HS-27A (cell line): ENCODE measurements around the gene SBF1.
"Not testable (repeated sequence)": the region's sequence is repeated elsewhere in the genome, so short reads cannot be mapped to it uniquely, and the experiment has no call there.

ENCODE experiments used
- DNase-seq: peaks from one replicate; pipeline ENCODE4 v3.0.0-alpha.2; 2012; ENCODE audit warnings: low read depth, missing footprints

Gene SBF1

GRCh38 chr22:50474710-50475651 is at the start of gene SBF1:
SBF1 (minus strand) TSS chr22:50475035; CDS start chr22:50474840, 195 bp downstream.
- DNase-seq: peak; percentile 43

GRCh38 chr22:50523806-50524675 is 49.2 kb upstream of the SBF1 start:
- no peak for DNase-seq

- DNase-seq: no peak
These were observed 48.6 kb upstream of the SBF1 start for GRCh38 chr22:50523458-50523805.

GRCh38 chr22:50522806-50523438 is 48.1 kb upstream of the SBF1 start:
- DNase-seq: no peak

GRCh38 chr22:50522208-50522805 is 47.5 kb upstream of the SBF1 start:
- DNase-seq: no peak

- no peak for DNase-seq
These were observed 46.9 kb upstream of the SBF1 start for GRCh38 chr22:50521710-50522109.

GRCh38 chr22:50520826-50521453 is 46.1 kb upstream of the SBF1 start:
- DNase-seq: no peak

GRCh38 chr22:50520184-50520583 is 45.3 kb upstream of the SBF1 start:
- DNase-seq: not testable (repeated sequence)

GRCh38 chr22:50519151-50519550 is 44.3 kb upstream of the SBF1 start:
- DNase-seq: no peak

GRCh38 chr22:50518606-50519005 is 43.8 kb upstream of the SBF1 start:
- DNase-seq: no peak

GRCh38 chr22:50517495-50518260 is 42.8 kb upstream of the SBF1 start:
- no peak for DNase-seq

GRCh38 chr22:50516891-50517290 is 42.1 kb upstream of the SBF1 start:
- no peak for DNase-seq

GRCh38 chr22:50516068-50516467 is 41.2 kb upstream of the SBF1 start:
- DNase-seq: no peak

- DNase-seq: no peak
These were observed 38.3 kb upstream of the SBF1 start for GRCh38 chr22:50513175-50513574.

GRCh38 chr22:50508897-50509296 is 34.1 kb upstream of the SBF1 start:
- no peak for DNase-seq

- DNase-seq: peak; percentile 89
These were observed 33.4 kb upstream of the SBF1 start, which contains the start of gene NCAPH2 for GRCh38 chr22:50507991-50508884. NCAPH2 (plus strand) TSS chr22:50508224; CDS start chr22:50508338, 114 bp downstream.

- DNase-seq: no peak
These were observed 32.7 kb upstream of the SBF1 start, which contains the start of gene LMF2 for GRCh38 chr22:50507421-50507990. LMF2 (minus strand) TSS chr22:50507702; CDS start chr22:50507675, 27 bp downstream.

- DNase-seq: no peak
These were observed 32.0 kb upstream of the SBF1 start for GRCh38 chr22:50506611-50507420.
